H9 (cell line): ENCODE results near the gene UBALD1. TPM values are rescaled to one million over a fixed set of nuclear protein-coding genes. Genes with fewer than 3 reads are reported as not detected.

Source experiments
- DNase-seq: peaks from one replicate; pipeline ENCODE4 v3.0.0-alpha.2; 2017
- H2AFZ ChIP-seq: one replicate; pipeline ENCODE4 v1.6.1; 2013; ENCODE audit warnings: mild to moderate bottlenecking, low read length, control low read depth, moderate library complexity
- H2AK5ac ChIP-seq: 2 replicates; pipeline ENCODE4 v1.6.1; 2013; ENCODE audit warnings: low read length, control low read depth, mixed read lengths; ENCODE audit not compliant: insufficient read length
- H2BK120ac ChIP-seq: one replicate; pipeline ENCODE4 v1.6.1; 2013; ENCODE audit warnings: low read depth, mild to moderate bottlenecking, low read length, control low read depth, inconsistent platforms; ENCODE audit not compliant: poor library complexity, severe bottlenecking
- H2BK12ac ChIP-seq: 2 replicates; pipeline ENCODE4 v1.6.1; 2013; ENCODE audit warnings: low read length, control low read depth, mixed read lengths, low read depth; ENCODE audit not compliant: insufficient read length
- H2BK15ac ChIP-seq: 2 replicates; pipeline ENCODE4 v1.6.1; 2013; ENCODE audit warnings: low read depth, low read length, control low read depth
- H2BK20ac ChIP-seq: one replicate; pipeline ENCODE4 v1.6.1; 2013; ENCODE audit warnings: low read depth, mild to moderate bottlenecking, low read length, control low read depth, inconsistent platforms; ENCODE audit not compliant: poor library complexity, severe bottlenecking
- H2BK5ac ChIP-seq: 2 replicates; pipeline ENCODE4 v1.6.1; 2013; ENCODE audit warnings: low read length, control low read depth, mixed read lengths; ENCODE audit not compliant: insufficient read length
- H3K14ac ChIP-seq: 2 replicates; pipeline ENCODE4 v1.6.1; 2013; ENCODE audit warnings: low read length, control low read depth; ENCODE audit not compliant: insufficient read depth
- H3K18ac ChIP-seq: 2 replicates; pipeline ENCODE4 v1.6.1; 2013; ENCODE audit warnings: low read depth, mild to moderate bottlenecking, mixed read lengths, low read length, control low read depth; ENCODE audit not compliant: insufficient read length
- H3K23ac ChIP-seq: 2 replicates; pipeline ENCODE4 v1.6.1; 2013; ENCODE audit warnings: low read length, control low read depth, mixed read lengths, low read depth; ENCODE audit not compliant: insufficient read length
- H3K23me2 ChIP-seq: 2 replicates; pipeline ENCODE4 v1.6.1; 2013; ENCODE audit warnings: low read depth, mild to moderate bottlenecking, mixed read lengths, low read length, control low read depth; ENCODE audit not compliant: insufficient read length, poor library complexity, severe bottlenecking
- H3K27ac ChIP-seq: 2 replicates; pipeline ENCODE4 v1.5.1; 2013; ENCODE audit warnings: low read length, control low read depth, mixed read lengths, low read depth; ENCODE audit not compliant: insufficient read length
- H3K27me3 ChIP-seq: 2 replicates; pipeline ENCODE4 v1.6.1; 2013; ENCODE audit warnings: low read length, control low read depth, inconsistent platforms; ENCODE audit not compliant: insufficient read depth
- H3K4ac ChIP-seq: 2 replicates; pipeline ENCODE4 v1.6.1; 2013; ENCODE audit warnings: low read depth, mild to moderate bottlenecking, control low read depth, inconsistent platforms, low read length, moderate library complexity
- H3K4me1 ChIP-seq: 2 replicates; pipeline ENCODE4 v1.6.1; 2013; ENCODE audit warnings: low read length, control low read depth, inconsistent platforms; ENCODE audit not compliant: insufficient read depth
- H3K4me2 ChIP-seq: 2 replicates; pipeline ENCODE4 v1.6.1; 2013; ENCODE audit warnings: low read length, control low read depth, mixed read lengths; ENCODE audit not compliant: insufficient read length, insufficient read depth
- H3K56ac ChIP-seq: 2 replicates; pipeline ENCODE4 v1.6.1; 2013; ENCODE audit warnings: low read depth, mild to moderate bottlenecking, mixed read lengths, low read length, control low read depth; ENCODE audit not compliant: insufficient read length
- H3K79me1 ChIP-seq: 2 replicates; pipeline ENCODE4 v1.6.1; 2013; ENCODE audit warnings: low read depth, mild to moderate bottlenecking, moderate library complexity, low read length, control low read depth, inconsistent platforms; ENCODE audit not compliant: insufficient read depth, poor library complexity, severe bottlenecking
- H3K79me2 ChIP-seq: 2 replicates; pipeline ENCODE4 v1.6.1; 2013; ENCODE audit warnings: low read length, control low read depth, inconsistent platforms; ENCODE audit not compliant: insufficient read depth
- H3K9ac ChIP-seq: 2 replicates; pipeline ENCODE4 v1.6.1; 2013; ENCODE audit warnings: low read length, control low read depth, mixed read lengths; ENCODE audit not compliant: insufficient read length; ENCODE audit errors: extremely low read depth
- H3K9me3 ChIP-seq: one replicate; pipeline ENCODE4 v1.6.1; 2013; ENCODE audit warnings: low read depth, low read length, inconsistent platforms; ENCODE audit not compliant: control insufficient read depth
- H3T11ph ChIP-seq: one replicate; pipeline ENCODE4 v1.6.1; 2013; ENCODE audit warnings: mild to moderate bottlenecking, low read length, control low read depth, inconsistent platforms
- H4K20me1 ChIP-seq: one replicate; pipeline ENCODE4 v1.6.1; 2013; ENCODE audit not compliant: control insufficient read depth, insufficient read length, insufficient read depth
- H4K5ac ChIP-seq: 2 replicates; pipeline ENCODE4 v1.6.1; 2013; ENCODE audit warnings: low read depth, mild to moderate bottlenecking, mixed read lengths, low read length, control low read depth; ENCODE audit not compliant: insufficient read length
- H4K8ac ChIP-seq: replicated peaks from 2 replicates; pipeline ENCODE4 v1.6.1; 2013; ENCODE audit warnings: low read length, control low read depth, mixed read lengths, low read depth; ENCODE audit not compliant: insufficient read length
- H4K91ac ChIP-seq: 2 replicates; pipeline ENCODE4 v1.6.1; 2013; ENCODE audit warnings: low read depth, mild to moderate bottlenecking, moderate library complexity, mixed read lengths, low read length, control low read depth; ENCODE audit not compliant: insufficient read length
- H3K27ac Mint-ChIP-seq, 3 experiments: 2 replicates in 2 of 3; 3 replicates in 1 of 3; pipeline ENCODE4 v1.8.0; 2020 to 2021; ENCODE audit warnings: mixed read lengths in 3 of 3, mild to moderate bottlenecking in 1 of 3, moderate library complexity in 1 of 3
- H3K27me3 Mint-ChIP-seq: 2 replicates; pipeline ENCODE4 v1.8.0; 2021; ENCODE audit warnings: low read depth, mild to moderate bottlenecking, moderate library complexity, mixed read lengths
- H3K36me3 Mint-ChIP-seq, 3 experiments: 2 replicates in 2 of 3; 3 replicates in 1 of 3; pipeline ENCODE4 v1.8.0; 2020 to 2021; ENCODE audit warnings: low read depth in 3 of 3, mixed read lengths in 3 of 3; ENCODE audit not compliant: insufficient read depth in 1 of 3
- H3K4me1 Mint-ChIP-seq, 2 experiments: 2 replicates each; pipeline ENCODE4 v1.8.0; 2020; ENCODE audit warnings: mixed read lengths in 2 of 2
- H3K4me3 Mint-ChIP-seq, 2 experiments: 2 replicates in 1 of 2; 3 replicates in 1 of 2; pipeline ENCODE4 v1.8.0; 2020 to 2021; ENCODE audit warnings: mild to moderate bottlenecking in 2 of 2, mixed read lengths in 2 of 2, moderate library complexity in 1 of 2
- H3K9me3 Mint-ChIP-seq, 2 experiments: 2 replicates in 1 of 2; 3 replicates in 1 of 2; pipeline ENCODE4 v1.8.0; 2020; ENCODE audit warnings: mild to moderate bottlenecking in 2 of 2, mixed read lengths in 2 of 2, moderate library complexity in 1 of 2
- WGBS: extraction: QIAGEN DNeasy Blood & Tissue Kit; methylation state at CpG from one replicate; pipeline ENCODE4 v1.1.7; 2013; ENCODE audit warnings: missing lambda C conversion rate, low lambda C conversion rate, mixed read lengths; ENCODE audit not compliant: insufficient read length; ENCODE audit errors: extremely low coverage; 5-methylcytosine and 5-hydroxymethylcytosine counted together
- total RNA-seq: library from RNA; stranded (reverse); gene quantifications from 2 replicates; pipeline ENCODE4 v1.2.1, GENCODE V29; 2021
- TF ChIP-seq, protein P1 (sequence below): fragments of 200-600 bp; sonication (generic); conservative IDR thresholded peaks from 3 replicates; pipeline ENCODE4 v1.8.0; 2021; ENCODE audit warnings: antibody characterized with exemption, mild to moderate bottlenecking

The UBALD1 gene
- total RNA-seq, 1 experiment from 2014 or later = 80.9 TPM

DNA sequence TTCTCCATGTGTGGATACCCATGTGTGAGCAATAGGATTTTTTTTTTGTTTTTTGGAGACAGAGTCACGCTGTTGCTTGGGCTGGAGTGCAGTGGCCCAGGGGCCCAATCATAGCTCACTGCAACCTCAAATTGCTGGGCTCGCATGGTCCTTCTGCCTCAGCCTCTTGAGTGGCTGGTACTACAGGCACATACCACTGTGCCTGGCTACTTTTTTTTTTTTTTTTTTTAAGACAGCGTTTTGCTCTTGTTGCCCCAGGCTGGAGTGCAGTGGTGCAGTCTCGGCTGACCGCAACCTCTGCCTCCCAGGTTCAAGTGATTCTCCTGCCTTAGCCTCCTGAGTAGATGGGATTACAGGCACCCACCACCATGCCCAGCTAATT lies 26.6 kb upstream of the UBALD1 start:
- H2BK5ac ChIP-seq = no peak overlapping the region
- H4K8ac ChIP-seq = no peak overlapping the region
- H3K23me2 ChIP-seq = no peaks in the 10 kb centered on the region
- TF ChIP-seq, protein P1, sequence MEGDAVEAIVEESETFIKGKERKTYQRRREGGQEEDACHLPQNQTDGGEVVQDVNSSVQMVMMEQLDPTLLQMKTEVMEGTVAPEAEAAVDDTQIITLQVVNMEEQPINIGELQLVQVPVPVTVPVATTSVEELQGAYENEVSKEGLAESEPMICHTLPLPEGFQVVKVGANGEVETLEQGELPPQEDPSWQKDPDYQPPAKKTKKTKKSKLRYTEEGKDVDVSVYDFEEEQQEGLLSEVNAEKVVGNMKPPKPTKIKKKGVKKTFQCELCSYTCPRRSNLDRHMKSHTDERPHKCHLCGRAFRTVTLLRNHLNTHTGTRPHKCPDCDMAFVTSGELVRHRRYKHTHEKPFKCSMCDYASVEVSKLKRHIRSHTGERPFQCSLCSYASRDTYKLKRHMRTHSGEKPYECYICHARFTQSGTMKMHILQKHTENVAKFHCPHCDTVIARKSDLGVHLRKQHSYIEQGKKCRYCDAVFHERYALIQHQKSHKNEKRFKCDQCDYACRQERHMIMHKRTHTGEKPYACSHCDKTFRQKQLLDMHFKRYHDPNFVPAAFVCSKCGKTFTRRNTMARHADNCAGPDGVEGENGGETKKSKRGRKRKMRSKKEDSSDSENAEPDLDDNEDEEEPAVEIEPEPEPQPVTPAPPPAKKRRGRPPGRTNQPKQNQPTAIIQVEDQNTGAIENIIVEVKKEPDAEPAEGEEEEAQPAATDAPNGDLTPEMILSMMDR = no peak
- no peak overlapping the region for H3T11ph ChIP-seq
- H4K20me1 ChIP-seq = no peaks in the 10 kb centered on the region
- no peak overlapping the region for H4K91ac ChIP-seq
- no peak overlapping the region for H3K4me3 Mint-ChIP-seq
- H3K18ac ChIP-seq = no peak overlapping the region
- H2BK120ac ChIP-seq = no peak overlapping the region
- H3K36me3 Mint-ChIP-seq = peaks cover 5 to 7% (median 6%) of the 10 kb centered on the region in 3 experiments; a peak in 4 of 7 replicates
- no peaks in the 10 kb centered on the region for H3K9me3 Mint-ChIP-seq
- no peak overlapping the region for H3K4ac ChIP-seq
- no peak overlapping the region for H2AK5ac ChIP-seq
- peaks cover 3% of the 10 kb centered on the region for H3K79me1 ChIP-seq
- H3K27ac Mint-ChIP-seq = peak overlapping the region; percentile 21 to 91 (median 90); a peak in 4 of 7 replicates
- no peaks in the 10 kb centered on the region; the same call in 1 of the 2 replicates for H3K79me2 ChIP-seq
- H3K23ac ChIP-seq = no peak overlapping the region
- H2BK12ac ChIP-seq = no peak overlapping the region
- H3K4me2 ChIP-seq = no peak overlapping the region
- H3K27me3 ChIP-seq = no peaks in the 10 kb centered on the region
- no peaks in the 10 kb centered on the region for H3K9me3 ChIP-seq
- H3K56ac ChIP-seq = no peak overlapping the region
- no peak overlapping the region for H2BK15ac ChIP-seq
- no peak overlapping the region for H2BK20ac ChIP-seq
- no CpG with 5 or more reads among the region's 5 CpGs for WGBS
- H3K27ac ChIP-seq = no peak overlapping the region
- H3K4me1 Mint-ChIP-seq = peaks cover 4 to 5% of the 10 kb centered on the region in 2 experiments; a peak in 3 of 4 replicates
- H3K4me1 ChIP-seq = no peaks in the 10 kb centered on the region
- no peak overlapping the region for H3K9ac ChIP-seq
- no peak overlapping the region for H2AFZ ChIP-seq
- no peak overlapping the region for H4K5ac ChIP-seq
- H3K27me3 Mint-ChIP-seq = no peaks in the 10 kb centered on the region
- no peak overlapping the region for H3K14ac ChIP-seq
- no peak for DNase-seq
